NOMO-1 (cell line): ENCODE measurements around the gene OBP2A.
"Not testable (repeated sequence)": the region's sequence is repeated elsewhere in the genome, so short reads cannot be mapped to it uniquely, and the experiment has no call there.

ENCODE experiments used
- DNase-seq, 2 experiments: peaks; one replicate each; lab custom pipeline; 2025; ENCODE audit not compliant: unreplicated experiment in 2 of 2; lab: John Stamatoyannopoulos, UW

Gene OBP2A

GRCh38 chr9:135526089-135526729, 19.7 kb upstream of the OBP2A start:
- no peak for DNase-seq

GRCh38 chr9:135526730-135527571, 19.0 kb upstream of the OBP2A start:
- DNase-seq: no peak

GRCh38 chr9:135528842-135529435, 17.0 kb upstream of the OBP2A start:
- not testable (repeated sequence) for DNase-seq

GRCh38 chr9:135530146-135530545, 15.8 kb upstream of the OBP2A start:
- DNase-seq: no peak

GRCh38 chr9:135531096-135531495, 14.8 kb upstream of the OBP2A start:
- DNase-seq: no peak

GRCh38 chr9:135533113-135533512, 12.8 kb upstream of the OBP2A start:
- DNase-seq: no peak

GRCh38 chr9:135533674-135534073, 12.3 kb upstream of the OBP2A start:
- DNase-seq: no peak

GRCh38 chr9:135534192-135534711, 11.7 kb upstream of the OBP2A start:
- not testable (repeated sequence) for DNase-seq

- DNase-seq: not testable (repeated sequence)
These were observed 11.1 kb upstream of the OBP2A start for GRCh38 chr9:135534826-135535225.

- DNase-seq: not testable (repeated sequence)
These were observed 10.3 kb upstream of the OBP2A start for GRCh38 chr9:135535631-135536030.

- no peak for DNase-seq
These were observed 9.7 kb upstream of the OBP2A start for GRCh38 chr9:135536216-135536615.

- not testable (repeated sequence) for DNase-seq
These were observed 2.5 kb upstream of the OBP2A start for GRCh38 chr9:135543262-135543894.

- DNase-seq: no peak
These were observed 818 bp upstream of the OBP2A start for GRCh38 chr9:135544981-135545635.

- not testable (repeated sequence) for DNase-seq
These were observed 1.1 kb downstream of the OBP2A start for GRCh38 chr9:135546792-135547617.

GRCh38 chr9:135547756-135548736, 2.1 kb downstream of the OBP2A start:
- no peak for DNase-seq

- not testable (repeated sequence) for DNase-seq
These were observed 3.8 kb downstream of the OBP2A start for GRCh38 chr9:135549478-135550343.

- DNase-seq: no peak
These were observed 4.5 kb downstream of the OBP2A start for GRCh38 chr9:135550344-135550918.
